GM18861 (cell line): Measurements from ENCODE around the gene PLA2G4A.

Source experiments
- ATAC-seq: cut with Tn5 transposase; IDR thresholded peaks from one replicate; pipeline ENCODE4 v1.9.1; 2021; ENCODE audit not compliant: unreplicated experiment

Gene PLA2G4A

GRCh38 chr1:186871784-186872183 is 43.0 kb downstream of the PLA2G4A start:
- ATAC-seq = no peak

- no peak for ATAC-seq
These were observed 43.5 kb downstream of the PLA2G4A start for GRCh38 chr1:186872291-186872690.

- no peak for ATAC-seq
These were observed 44.9 kb downstream of the PLA2G4A start for GRCh38 chr1:186873687-186874086.

- no peak for ATAC-seq
These were observed 47.4 kb downstream of the PLA2G4A start for GRCh38 chr1:186875896-186876835.

- ATAC-seq = no peak
These were observed 49.6 kb downstream of the PLA2G4A start for GRCh38 chr1:186878356-186878755.

- ATAC-seq = no peak
These were observed 52.2 kb downstream of the PLA2G4A start for GRCh38 chr1:186880982-186881381.

GRCh38 chr1:186882372-186883134 is 53.8 kb downstream of the PLA2G4A start:
- ATAC-seq = no peak

- ATAC-seq = no peak
These were observed 55.5 kb downstream of the PLA2G4A start for GRCh38 chr1:186884251-186884650.

- ATAC-seq = no peak
These were observed 58.5 kb downstream of the PLA2G4A start for GRCh38 chr1:186887203-186887602.

- no peak for ATAC-seq
These were observed 59.6 kb downstream of the PLA2G4A start for GRCh38 chr1:186888367-186888766.

GRCh38 chr1:186892936-186893335 is 64.2 kb downstream of the PLA2G4A start:
- ATAC-seq = no peak

- ATAC-seq = no peak
These were observed 65.7 kb downstream of the PLA2G4A start for GRCh38 chr1:186894415-186894814.

GRCh38 chr1:186896211-186896610 is 67.5 kb downstream of the PLA2G4A start:
- ATAC-seq = no peak

GRCh38 chr1:186897008-186897407 is 68.3 kb downstream of the PLA2G4A start:
- ATAC-seq = no peak

GRCh38 chr1:186899577-186899976 is 70.8 kb downstream of the PLA2G4A start:
- peak; percentile 70 for ATAC-seq

- no peak for ATAC-seq
These were observed 71.2 kb downstream of the PLA2G4A start for GRCh38 chr1:186899977-186900376.

GRCh38 chr1:186900539-186901237 is 71.9 kb downstream of the PLA2G4A start:
- no peak for ATAC-seq

GRCh38 chr1:186901631-186902030 is 72.9 kb downstream of the PLA2G4A start:
- ATAC-seq = no peak

GRCh38 chr1:186903374-186904136 is 74.8 kb downstream of the PLA2G4A start:
- no peak for ATAC-seq

- no peak for ATAC-seq
These were observed 75.6 kb downstream of the PLA2G4A start for GRCh38 chr1:186904361-186904760.

GRCh38 chr1:186905561-186905960 is 76.8 kb downstream of the PLA2G4A start:
- no peak for ATAC-seq
